Glutamatergic neuron (in vitro differentiated cells): ENCODE data around the gene RBM17. TPM values are rescaled to one million over a fixed set of nuclear protein-coding genes. Genes with fewer than 3 reads are reported as not detected.

Source experiments
- DNase-seq: peaks from one replicate; pipeline ENCODE4 v3.0.0; 2022
- H3K27ac Mint-ChIP-seq: one replicate; pipeline ENCODE4 v1.8.0; 2020; ENCODE audit warnings: mild to moderate bottlenecking, mixed read lengths, inconsistent platforms; ENCODE audit not compliant: unreplicated experiment
- H3K27me3 Mint-ChIP-seq: one replicate; pipeline ENCODE4 v1.8.0; 2020; ENCODE audit warnings: mild to moderate bottlenecking, moderate library complexity, mixed read lengths, inconsistent platforms; ENCODE audit not compliant: unreplicated experiment
- H3K36me3 Mint-ChIP-seq: one replicate; pipeline ENCODE4 v1.8.0; 2020; ENCODE audit warnings: mild to moderate bottlenecking, mixed read lengths, inconsistent platforms; ENCODE audit not compliant: unreplicated experiment
- H3K4me1 Mint-ChIP-seq: one replicate; pipeline ENCODE4 v1.8.0; 2020; ENCODE audit warnings: mild to moderate bottlenecking, low read depth, mixed read lengths, inconsistent platforms; ENCODE audit not compliant: unreplicated experiment
- H3K4me3 Mint-ChIP-seq: one replicate; pipeline ENCODE4 v1.8.0; 2020; ENCODE audit warnings: mild to moderate bottlenecking, mixed read lengths, inconsistent platforms; ENCODE audit not compliant: unreplicated experiment
- H3K9me3 Mint-ChIP-seq: one replicate; pipeline ENCODE4 v1.8.0; 2020; ENCODE audit warnings: mild to moderate bottlenecking, moderate library complexity, mixed read lengths, inconsistent platforms; ENCODE audit not compliant: unreplicated experiment
- total RNA-seq: library from RNA; stranded (reverse); fragmentation: NEBNext Ultra II Directional; extraction: Animal tissue kit (Norgen Biotek cat#: 25700); gene quantifications from one replicate; pipeline ENCODE4 v1.2.1, GENCODE V29; 2021; ENCODE audit not compliant: unreplicated experiment
- TF ChIP-seq, protein P1 (sequence below): fragments of 200-600 bp; sonication (generic); IDR thresholded peaks from one replicate; pipeline ENCODE4 v1.5.0; 2021; ENCODE audit not compliant: partially characterized antibody, unreplicated experiment

RBM17 gene
- total RNA-seq, 1 donor from 2014 or later: 171 TPM

DNA sequence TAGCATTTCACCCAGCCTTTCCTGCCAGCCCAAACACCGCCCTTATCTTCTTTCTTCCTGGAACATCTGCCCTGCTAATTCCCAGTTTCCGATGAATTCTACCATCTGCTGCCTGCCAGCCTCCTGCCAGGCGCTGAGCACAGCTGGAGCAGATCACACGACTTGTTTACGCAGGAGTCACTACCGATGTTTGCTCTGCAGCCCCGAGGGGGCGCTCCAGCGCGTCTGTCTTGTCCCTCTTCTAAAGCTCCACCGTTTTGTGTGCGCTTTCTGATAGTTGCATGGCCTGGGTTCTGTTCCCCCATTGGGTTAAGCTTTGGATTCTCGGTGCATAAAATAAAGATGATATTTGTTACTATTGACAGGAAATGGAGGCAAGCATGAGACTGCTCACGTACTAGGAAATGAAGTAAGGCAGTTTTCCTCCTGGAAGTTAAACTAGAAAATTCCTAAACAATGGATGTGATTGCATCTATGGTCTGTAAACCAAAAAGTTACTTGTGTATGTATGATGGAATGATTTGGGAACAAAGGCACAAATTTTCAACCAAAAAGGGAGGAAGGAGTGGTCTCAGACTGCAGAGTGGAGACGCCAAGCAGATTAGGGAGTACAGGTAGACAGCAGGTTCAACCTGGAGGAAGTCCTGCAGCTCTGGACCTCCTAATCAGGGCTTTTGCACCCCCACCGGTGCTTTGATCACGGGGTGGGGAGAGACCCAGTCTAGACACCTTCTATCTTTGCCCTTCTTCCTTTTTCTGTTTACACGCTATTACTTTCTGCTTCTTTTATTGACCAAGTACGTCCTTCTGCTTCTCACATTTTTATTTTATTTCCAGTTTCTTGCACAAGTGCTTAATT, 2.2 kb upstream of the RBM17 start:
- Mint-ChIP-seq H3K27ac (peak overlapping the region; percentile 96), H3K27me3 (peaks cover 15% of the 10 kb centered on the region), H3K36me3 (peaks cover 9% of the 10 kb centered on the region), H3K4me1 (peaks cover 30% of the 10 kb centered on the region), H3K4me3 (peak overlapping the region; percentile 77), H3K9me3 (peaks cover 13% of the 10 kb centered on the region)
- DNase-seq: peak; percentile 93
- TF ChIP-seq, protein P1, sequence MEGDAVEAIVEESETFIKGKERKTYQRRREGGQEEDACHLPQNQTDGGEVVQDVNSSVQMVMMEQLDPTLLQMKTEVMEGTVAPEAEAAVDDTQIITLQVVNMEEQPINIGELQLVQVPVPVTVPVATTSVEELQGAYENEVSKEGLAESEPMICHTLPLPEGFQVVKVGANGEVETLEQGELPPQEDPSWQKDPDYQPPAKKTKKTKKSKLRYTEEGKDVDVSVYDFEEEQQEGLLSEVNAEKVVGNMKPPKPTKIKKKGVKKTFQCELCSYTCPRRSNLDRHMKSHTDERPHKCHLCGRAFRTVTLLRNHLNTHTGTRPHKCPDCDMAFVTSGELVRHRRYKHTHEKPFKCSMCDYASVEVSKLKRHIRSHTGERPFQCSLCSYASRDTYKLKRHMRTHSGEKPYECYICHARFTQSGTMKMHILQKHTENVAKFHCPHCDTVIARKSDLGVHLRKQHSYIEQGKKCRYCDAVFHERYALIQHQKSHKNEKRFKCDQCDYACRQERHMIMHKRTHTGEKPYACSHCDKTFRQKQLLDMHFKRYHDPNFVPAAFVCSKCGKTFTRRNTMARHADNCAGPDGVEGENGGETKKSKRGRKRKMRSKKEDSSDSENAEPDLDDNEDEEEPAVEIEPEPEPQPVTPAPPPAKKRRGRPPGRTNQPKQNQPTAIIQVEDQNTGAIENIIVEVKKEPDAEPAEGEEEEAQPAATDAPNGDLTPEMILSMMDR: peak; percentile 67

DNA sequence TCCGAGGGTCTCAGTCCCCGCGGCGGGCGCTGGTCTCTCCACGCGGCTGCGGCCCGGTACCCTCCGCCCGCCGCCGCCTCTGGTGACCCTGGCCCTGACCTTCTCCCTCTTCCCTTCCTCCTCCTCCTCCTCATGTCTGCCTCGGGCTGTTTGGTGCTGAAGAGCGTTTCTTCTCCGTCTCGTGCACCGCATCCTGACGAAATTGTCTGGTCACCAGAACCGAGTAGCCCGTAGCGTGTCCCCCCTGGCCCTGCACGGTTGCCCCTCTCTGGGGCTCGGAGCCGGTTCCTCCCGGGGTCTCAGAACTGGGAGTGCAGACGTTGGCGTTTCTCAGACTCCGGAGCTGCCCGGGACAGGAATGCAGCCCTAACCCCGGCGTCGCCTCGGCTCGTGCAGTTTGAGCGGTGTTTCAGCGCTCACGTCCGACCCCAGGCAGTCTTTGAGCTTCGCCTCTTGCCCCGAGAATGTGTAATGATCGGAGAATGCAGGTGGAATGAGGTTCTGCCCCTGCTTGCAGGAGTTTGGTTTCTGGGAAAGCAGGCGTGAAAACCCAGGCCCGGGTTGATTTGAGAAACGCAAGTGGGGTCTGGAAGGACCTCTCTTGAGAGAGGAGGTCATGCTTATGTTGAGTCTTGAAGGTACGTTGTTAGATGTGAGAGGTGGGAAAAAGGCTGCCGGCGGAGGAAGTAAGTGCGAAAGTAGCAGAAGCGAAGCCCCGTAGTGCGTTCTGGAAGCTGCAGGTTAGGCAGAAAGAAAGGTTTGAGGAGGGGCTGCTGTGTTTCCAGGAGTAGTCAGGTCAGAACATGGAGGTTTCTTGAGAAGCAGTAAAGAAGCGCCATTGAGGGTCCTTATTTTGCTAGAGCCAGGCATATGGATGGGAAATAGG, 743 bp downstream of the RBM17 start:
- Mint-ChIP-seq H3K9me3 (peaks cover 13% of the 10 kb centered on the region), H3K27ac (peak overlapping the region; percentile 91), H3K36me3 (peaks cover 4% of the 10 kb centered on the region), H3K27me3 (peaks cover 15% of the 10 kb centered on the region), H3K4me1 (peaks cover 40% of the 10 kb centered on the region), H3K4me3 (peak overlapping the region; percentile 91)
- peak; percentile 47 for DNase-seq
- TF ChIP-seq, protein P1: no peak

DNA sequence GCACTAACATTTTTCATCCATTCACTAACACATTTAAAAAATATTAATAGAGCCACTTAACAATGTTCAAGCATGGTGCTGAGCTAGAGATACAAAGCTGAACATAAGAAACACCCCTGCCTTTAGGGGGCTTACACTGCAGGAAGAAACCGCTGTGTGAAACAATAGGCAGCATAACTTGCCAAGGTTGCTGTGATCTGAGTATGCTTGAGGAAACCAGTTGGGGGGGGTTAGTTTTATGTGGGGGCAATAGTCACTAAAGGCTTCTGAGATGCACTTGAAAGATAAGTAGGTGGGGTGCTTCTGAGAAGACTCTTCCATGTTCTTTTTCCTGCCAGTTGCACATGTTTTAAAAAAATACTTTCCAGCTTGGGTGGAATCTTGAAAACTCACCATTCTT, 2.8 kb downstream of the RBM17 start:
- Mint-ChIP-seq H3K4me3 (peak overlapping the region; percentile 74), H3K27me3 (peaks cover 8% of the 10 kb centered on the region), H3K27ac (peak overlapping the region; percentile 67), H3K4me1 (peaks cover 52% of the 10 kb centered on the region), H3K9me3 (peaks cover 7% of the 10 kb centered on the region), H3K36me3 (no peaks in the 10 kb centered on the region)
- TF ChIP-seq, protein P1: no peak
- no peak for DNase-seq

DNA sequence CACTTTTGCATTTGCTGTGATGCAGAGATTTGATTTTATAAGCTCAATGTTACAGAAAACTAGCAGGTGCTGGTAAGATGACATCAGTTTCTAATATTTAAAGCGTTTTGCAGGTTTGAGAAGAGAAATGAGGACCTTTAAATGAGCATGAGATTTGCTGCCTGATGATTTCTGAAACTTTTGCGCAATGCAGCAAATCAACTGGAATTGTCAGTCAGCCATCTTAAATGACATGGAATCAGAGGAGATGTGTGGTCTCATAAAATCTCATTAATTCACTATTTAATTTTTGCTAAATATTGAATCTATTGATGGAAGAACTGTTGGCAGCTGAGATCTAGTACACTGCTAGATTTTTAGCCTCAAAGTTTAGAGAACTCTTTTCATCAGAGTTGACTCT, 3.9 kb downstream of the RBM17 start:
- TF ChIP-seq, protein P1: no peak
- no peaks in the 10 kb centered on the region for H3K36me3 Mint-ChIP-seq
- H3K9me3 Mint-ChIP-seq: peaks cover 7% of the 10 kb centered on the region
- no peak for DNase-seq
- H3K4me1 Mint-ChIP-seq: peaks cover 59% of the 10 kb centered on the region
- no peak overlapping the region for H3K4me3 Mint-ChIP-seq
- peak overlapping the region; percentile 0 for H3K27ac Mint-ChIP-seq
- peaks cover 8% of the 10 kb centered on the region for H3K27me3 Mint-ChIP-seq
